Stimulated activated CD8-positive, alpha-beta memory T cell treated with anti-CD3 and anti-CD28 coated beads, Interleukin-15, amount 100 ng/mL, for 24 hours (primary cell): ENCODE data around the gene SULT1B1.

Experiments used
- DNase-seq: peaks from one replicate; pipeline ENCODE4 v3.0.0-alpha.2; 2020; ENCODE audit warnings: low read depth

Gene SULT1B1

GRCh38 chr4:69749771-69750170 is 10.6 kb downstream of the SULT1B1 start:
- DNase-seq, result no peak

DNA sequence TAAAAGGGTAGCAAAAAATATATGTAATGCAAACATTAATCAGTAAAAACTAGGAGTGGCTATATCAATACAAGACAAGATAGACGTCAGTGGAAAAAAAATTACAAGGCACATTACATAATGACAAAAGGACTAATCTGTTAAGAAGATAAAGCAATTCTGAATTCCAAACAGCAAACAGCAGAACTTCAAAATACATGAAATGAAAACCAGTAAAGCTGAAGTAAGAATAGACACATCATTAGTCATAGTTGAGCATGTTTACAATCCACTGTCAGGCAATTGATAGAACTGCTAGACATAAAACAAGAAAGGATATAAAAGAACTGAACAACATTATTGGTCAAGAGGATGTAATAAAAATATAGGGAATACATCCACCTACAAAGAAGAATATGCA is 12.2 kb downstream of the SULT1B1 start:
- no peak for DNase-seq

DNA sequence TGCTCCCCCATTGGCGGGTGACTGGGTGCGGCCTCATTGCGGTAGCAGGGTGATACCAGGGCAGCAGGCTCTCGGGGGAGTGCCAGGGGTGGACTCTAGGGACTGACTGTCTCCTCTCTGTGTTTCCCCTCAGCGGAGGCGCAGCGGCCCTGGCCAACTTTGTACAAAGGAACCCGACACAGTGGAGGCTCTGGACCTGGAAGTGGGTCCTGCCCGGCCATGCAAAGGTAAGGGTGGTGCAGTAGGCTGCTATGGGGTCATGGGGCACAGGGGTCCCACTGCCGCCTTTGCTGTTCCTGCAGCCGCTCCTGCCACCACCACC is 16.3 kb downstream of the SULT1B1 start:
- DNase-seq, result no peak

DNA sequence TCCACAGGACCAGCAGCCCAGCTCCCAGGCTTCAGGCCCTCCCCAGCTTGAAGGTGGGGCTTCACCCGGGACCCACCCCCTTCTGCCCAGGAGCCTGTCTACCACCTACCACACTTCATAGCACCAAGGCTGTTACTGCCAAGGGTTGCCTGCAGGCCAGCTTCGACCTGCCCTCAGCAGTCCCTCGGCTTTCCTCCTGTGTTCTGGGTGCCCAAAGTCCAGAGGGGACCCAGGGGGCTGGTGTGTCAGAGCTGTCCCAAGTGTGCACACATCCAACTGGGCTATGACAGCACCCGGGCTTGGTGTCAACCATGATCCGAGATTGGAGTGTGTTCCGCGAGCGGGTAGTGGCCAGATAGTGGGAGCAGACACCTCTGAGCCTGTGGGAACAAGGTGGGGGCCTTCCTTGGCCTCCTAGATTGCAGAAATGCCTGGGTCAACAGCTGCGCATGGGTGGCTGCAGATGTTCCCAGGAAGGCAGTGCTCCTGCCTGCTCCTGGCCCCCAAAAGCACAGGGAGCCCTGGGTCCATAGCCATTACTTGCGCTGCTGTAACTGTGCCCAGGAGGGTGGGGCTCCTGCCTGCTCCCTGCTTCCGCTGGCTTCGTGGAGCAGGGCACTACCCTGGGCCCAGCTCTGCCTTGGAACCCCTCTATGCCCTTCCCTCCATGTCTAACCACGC is 16.8 kb downstream of the SULT1B1 start:
- no peak for DNase-seq

- DNase-seq, result no peak
Measured at GRCh38 chr4:69742596-69742995, 17.8 kb downstream of the SULT1B1 start.

DNA sequence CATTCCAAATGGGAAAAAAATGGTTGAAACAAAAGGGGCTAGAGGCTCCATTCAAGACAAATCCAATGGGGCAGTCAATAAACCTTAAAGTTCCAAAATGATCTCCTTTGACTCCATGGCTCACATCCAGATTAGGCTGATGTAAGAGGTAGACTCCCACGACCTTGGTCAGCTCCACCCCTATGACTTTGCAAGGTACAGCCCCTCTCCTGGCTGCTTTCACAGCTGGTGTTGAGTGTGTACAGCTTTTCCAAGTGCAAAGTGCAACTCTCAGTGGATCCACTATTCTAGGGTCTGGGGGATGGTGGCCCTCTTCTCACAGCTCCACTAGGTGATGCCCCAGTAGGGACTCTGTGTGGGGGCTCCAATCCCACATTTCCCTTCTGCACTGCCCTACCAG is 21.5 kb downstream of the SULT1B1 start:
- no peak for DNase-seq

DNA sequence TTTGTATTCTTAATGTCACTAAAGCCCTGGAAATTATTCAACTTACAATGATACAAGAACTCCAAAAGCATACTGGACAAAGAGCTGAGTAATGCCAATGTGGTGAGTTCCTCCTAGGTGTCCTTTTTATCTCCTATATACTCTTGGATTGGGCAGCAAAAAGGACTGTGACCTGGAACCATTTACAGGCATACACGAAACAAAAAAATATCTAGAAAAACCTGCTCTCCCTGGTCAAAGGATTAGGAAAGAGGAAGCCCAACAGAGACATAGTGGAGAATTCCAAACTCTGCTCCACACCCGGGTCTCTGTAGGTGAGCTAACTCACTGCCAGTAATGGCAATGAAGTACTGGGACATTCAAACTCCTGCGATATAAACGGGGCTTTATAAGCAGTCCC is 25.3 kb downstream of the SULT1B1 start:
- DNase-seq, result no peak

- DNase-seq, result no peak
Measured at GRCh38 chr4:69731847-69732246, 28.6 kb downstream of the SULT1B1 start.

GRCh38 chr4:69731241-69731640 is 29.2 kb downstream of the SULT1B1 start:
- DNase-seq, result no peak

- no peak for DNase-seq
Measured at GRCh38 chr4:69730002-69730401, 30.4 kb downstream of the SULT1B1 start.

- DNase-seq, result no peak
Measured at GRCh38 chr4:69727926-69728325, 32.5 kb downstream of the SULT1B1 start.

GRCh38 chr4:69727426-69727825 is 33.0 kb downstream of the SULT1B1 start:
- DNase-seq, result no peak

- no peak for DNase-seq
Measured at GRCh38 chr4:69726971-69727370, 33.4 kb downstream of the SULT1B1 start.

- DNase-seq, result no peak
Measured at GRCh38 chr4:69718396-69719271, 41.8 kb downstream of the SULT1B1 start.

GRCh38 chr4:69717778-69718177 is 42.6 kb downstream of the SULT1B1 start:
- no peak for DNase-seq

DNA sequence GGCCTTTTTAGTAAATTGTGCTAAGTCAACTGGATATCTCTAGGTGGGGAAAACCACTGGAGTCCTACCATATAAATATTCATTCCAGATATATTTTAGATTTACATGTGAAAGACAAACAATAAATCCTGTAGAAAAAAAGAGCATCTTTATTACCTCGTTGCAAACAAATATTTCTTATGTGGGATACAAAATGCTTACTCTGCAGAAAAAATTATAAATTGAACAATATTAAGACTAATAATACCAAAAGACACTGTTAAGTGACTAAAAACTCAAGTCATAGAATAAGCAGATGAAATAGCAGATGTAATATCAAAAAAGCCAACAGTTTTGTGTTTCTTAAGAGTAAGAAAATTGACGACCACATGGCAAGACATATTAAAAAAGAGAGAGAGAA is 43.8 kb downstream of the SULT1B1 start:
- no peak for DNase-seq

GRCh38 chr4:69714086-69714485 is 46.3 kb downstream of the SULT1B1 start:
- no peak for DNase-seq

DNA sequence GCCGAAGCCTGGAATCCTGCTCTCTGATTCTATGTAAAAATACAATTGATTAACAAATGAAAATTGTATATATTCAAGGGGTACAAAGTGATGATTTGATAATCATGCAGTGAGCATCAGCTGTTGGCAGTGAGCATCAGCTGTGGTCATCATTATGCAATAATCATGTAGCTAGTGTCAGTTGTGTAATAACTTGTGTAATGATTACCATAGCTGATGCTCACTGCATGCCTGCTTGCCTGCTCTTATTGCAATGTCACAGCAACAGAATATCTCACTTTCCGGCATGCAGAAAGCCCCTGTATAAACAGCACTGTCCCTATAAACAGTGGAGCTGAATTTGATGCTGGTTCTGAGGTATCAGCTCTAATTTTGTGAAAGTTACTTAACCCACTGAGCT is 46.8 kb downstream of the SULT1B1 start:
- DNase-seq, result no peak

GRCh38 chr4:69710580-69710979 is 49.8 kb downstream of the SULT1B1 start:
- no peak for DNase-seq

DNA sequence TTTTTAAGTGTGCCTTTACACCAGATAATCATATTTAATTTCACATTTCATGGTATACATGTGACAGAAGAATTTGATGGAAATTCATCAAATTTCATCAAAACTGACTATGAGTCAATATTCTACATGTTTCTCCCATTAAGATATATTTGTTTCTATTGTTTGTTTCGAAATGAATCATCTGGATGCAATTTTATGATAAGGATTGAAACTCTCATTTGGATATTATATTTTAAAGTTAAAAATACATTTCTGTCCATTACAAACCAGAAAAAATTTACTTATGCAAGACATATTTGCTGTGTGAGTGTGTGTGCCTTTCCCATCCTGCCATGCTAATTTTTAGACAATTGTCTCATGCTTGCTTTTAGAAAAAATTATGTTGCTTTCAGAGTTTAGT is 52.2 kb downstream of the SULT1B1 start:
- no peak for DNase-seq

GRCh38 chr4:69707807-69708206 is 52.6 kb downstream of the SULT1B1 start:
- DNase-seq, result no peak

DNA sequence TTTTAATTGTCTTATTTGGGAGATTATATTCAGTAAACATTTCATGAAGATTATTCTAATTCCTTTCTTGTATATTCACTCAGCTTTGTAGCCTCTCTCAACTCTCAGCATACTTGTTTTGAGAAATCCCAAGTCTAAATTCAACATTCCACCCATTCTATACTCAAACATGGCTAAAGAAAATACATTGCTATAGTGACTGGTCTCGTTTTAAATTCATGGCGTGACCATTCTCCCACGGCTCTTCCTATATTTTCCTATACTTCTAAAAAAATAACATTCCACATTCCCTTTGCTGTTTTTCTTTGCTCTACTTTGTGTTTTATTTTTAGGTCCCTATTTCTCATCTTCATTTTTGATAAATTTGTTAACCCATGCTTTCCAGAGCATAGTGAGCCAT is 58.2 kb downstream of the SULT1B1 start:
- DNase-seq, result no peak

GRCh38 chr4:69701696-69702095 is 58.7 kb downstream of the SULT1B1 start:
- no peak for DNase-seq
